Adipocyte (in vitro differentiated cells): Measurements from ENCODE around the gene ACSF3.
"Not testable (repeated sequence)": the region's sequence is repeated elsewhere in the genome, so short reads cannot be mapped to it uniquely, and the experiment has no call there.

Experiments
- DNase-seq: peaks from one replicate; pipeline ENCODE4 v3.0.0-alpha.2; 2015; ENCODE audit warnings: low read depth
- H3K27me3 ChIP-seq: replicated peaks from 2 replicates; pipeline ENCODE4 v1.7.0; 2013; ENCODE audit warnings: mild to moderate bottlenecking, low read length, moderate library complexity; ENCODE audit not compliant: control insufficient read depth, insufficient read depth
- H3K36me3 ChIP-seq: 2 replicates; pipeline ENCODE4 v1.7.0; 2013; ENCODE audit warnings: low read length, mild to moderate bottlenecking, moderate library complexity; ENCODE audit not compliant: control insufficient read depth, insufficient read depth, severe bottlenecking
- H3K4me1 ChIP-seq: 2 replicates; pipeline ENCODE4 v1.7.0; 2013; ENCODE audit warnings: mild to moderate bottlenecking, low read length, moderate library complexity; ENCODE audit not compliant: control insufficient read depth, insufficient read depth
- H3K4me3 ChIP-seq: 2 replicates; pipeline ENCODE4 v1.7.0; 2013; ENCODE audit warnings: mild to moderate bottlenecking, low read length, moderate library complexity
- H3K9ac ChIP-seq: 2 replicates; pipeline ENCODE4 v1.7.0; 2013; ENCODE audit warnings: mild to moderate bottlenecking, low read length, moderate library complexity
- H3K9me3 ChIP-seq: 2 replicates; pipeline ENCODE4 v1.7.0; 2013; ENCODE audit warnings: mild to moderate bottlenecking, low read length, moderate library complexity; ENCODE audit not compliant: control insufficient read depth

The ACSF3 gene

DNA sequence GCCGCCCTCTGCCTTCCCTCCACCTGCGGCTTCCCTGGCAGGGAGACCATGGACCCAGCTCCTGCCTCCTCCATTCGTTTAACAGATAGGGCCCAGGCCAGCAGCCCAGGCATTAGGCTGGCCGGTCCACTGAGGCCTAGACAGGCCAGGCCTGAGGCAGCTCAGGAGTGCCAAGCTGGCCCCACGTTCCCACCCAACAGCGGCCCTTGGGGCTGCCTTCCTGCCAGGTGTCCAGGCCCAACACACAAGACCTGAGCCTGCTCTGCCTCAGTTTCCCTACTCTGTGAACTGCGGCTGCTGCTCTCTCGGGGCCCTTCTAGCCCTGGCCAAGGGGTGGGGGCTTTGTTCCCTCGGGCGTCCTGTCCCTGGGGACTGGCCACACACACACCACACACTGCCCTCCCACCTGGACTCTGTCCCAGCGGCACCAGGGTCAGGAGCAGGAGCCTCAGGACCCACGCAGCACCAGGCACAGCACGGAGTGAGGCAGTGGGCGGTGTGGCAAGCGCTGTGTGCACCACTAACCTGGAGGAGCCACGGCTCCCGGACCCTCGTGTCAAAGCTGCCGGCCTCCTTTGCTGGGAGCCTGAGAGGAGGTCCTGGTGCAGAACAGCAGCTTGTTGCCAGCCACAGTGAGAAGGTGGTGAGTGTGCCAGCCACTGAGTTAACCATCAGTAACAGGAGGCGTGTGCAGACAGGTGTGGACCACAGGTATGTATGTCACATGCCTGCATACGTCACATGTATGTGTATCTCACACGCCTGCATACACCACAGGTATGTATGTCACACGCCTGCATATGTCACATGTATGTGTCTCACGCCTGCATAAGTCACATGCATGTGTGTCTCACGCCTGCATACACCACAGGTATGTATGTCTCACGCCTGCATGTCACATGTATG is 63.3 kb downstream of the ACSF3 start:
- Histone ChIP-seq H3K36me3 (peaks cover 1% of the 10 kb centered on the region), H3K27me3 (peaks cover 12% of the 10 kb centered on the region), H3K4me3 (no peak overlapping the region), H3K9me3 (no peaks in the 10 kb centered on the region), H3K4me1 (peaks cover 32% of the 10 kb centered on the region), H3K9ac (no peak overlapping the region)
- no peak for DNase-seq

DNA sequence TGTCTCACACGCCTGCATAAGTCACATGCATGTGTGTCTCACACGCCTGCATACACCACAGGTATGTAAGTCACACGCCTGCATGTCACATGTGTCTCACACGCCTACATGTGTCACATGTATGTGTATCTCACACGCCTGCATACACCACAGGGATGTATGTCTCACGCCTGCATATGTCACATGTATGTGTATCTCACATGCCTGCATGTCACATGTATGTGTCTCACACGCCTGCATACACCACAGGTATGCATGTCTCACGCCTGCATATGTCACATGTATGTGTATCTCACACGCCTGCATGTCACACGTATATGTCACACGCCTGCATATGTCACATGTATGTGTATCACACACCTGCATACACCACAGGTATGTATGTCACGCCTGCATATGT is 64.1 kb downstream of the ACSF3 start:
- Histone ChIP-seq H3K36me3 (no peaks in the 10 kb centered on the region), H3K27me3 (peaks cover 20% of the 10 kb centered on the region), H3K9me3 (no peaks in the 10 kb centered on the region), H3K4me3 (no peak overlapping the region), H3K9ac (no peak overlapping the region), H3K4me1 (peaks cover 32% of the 10 kb centered on the region)
- no peak for DNase-seq

DNA sequence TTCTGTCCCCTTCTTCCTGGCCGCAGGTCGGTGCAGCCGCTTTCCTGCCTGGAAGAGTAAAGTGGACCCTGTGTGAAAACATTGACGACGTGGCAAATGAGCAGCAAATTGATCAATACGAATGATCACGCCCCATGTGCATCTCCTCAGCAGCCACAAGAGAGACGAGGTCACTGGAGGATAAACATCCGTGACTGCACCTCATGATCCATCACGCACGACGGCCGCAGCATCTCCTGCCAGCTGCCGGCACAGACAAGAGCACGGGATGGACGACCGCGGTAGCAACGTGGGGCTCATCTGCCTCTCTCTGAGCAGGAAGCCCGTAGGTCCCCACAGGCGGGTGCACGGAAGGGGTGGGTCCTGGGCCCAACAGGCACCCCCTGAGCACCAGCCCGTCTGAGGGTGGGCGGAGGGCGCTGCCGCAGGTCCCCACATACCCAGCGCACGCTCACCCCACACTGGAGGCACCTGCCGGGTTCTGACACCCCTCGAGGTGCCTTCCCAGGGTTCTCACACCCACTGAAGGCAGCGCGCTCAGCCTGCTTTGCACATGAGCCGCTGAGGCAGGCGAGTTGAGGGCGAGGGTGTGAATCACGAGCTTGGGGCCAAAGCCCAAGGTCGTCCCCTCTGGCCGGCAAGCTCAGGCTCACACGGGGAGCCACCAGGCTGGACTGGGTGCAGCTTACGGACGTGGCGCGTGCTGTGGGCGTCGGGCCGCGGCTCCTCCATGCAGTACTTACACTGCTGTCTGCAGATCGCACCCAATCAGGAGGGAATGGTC is 65.6 kb downstream of the ACSF3 start:
- Histone ChIP-seq H3K27me3 (peaks cover 26% of the 10 kb centered on the region), H3K4me3 (no peak overlapping the region), H3K4me1 (peaks cover 37% of the 10 kb centered on the region), H3K9me3 (no peaks in the 10 kb centered on the region), H3K9ac (no peak overlapping the region), H3K36me3 (no peaks in the 10 kb centered on the region)
- no peak for DNase-seq

DNA sequence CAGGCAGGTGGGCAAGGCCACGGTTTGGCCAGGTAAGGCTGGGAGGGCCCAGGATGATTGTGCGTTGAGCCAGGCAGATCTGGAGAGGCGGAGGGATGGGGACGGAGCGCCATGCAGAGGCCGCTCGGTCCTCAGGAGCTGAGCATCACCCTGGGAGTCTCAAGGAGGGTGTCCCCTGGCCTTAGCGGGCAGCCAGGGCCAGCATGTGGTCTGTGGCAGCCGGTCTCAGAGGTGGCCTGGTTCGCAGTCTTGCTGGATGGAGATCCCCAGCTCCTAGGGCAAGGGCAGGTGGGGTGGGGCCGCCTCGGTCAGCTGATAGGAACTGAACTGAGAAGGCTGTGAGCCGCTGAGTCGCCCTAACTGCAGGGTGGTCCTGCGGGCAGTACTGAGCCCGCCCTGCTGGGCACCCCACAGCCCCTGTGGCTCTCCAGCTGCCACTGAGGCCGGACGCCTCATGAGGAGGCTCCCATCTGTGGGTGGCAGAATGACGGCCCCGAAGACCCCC is 66.2 kb downstream of the ACSF3 start:
- H3K4me3 ChIP-seq: no peak overlapping the region
- no peaks in the 10 kb centered on the region for H3K9me3 ChIP-seq
- H3K36me3 ChIP-seq: no peaks in the 10 kb centered on the region
- no peak for DNase-seq
- H3K27me3 ChIP-seq: peaks cover 26% of the 10 kb centered on the region
- H3K9ac ChIP-seq: no peak overlapping the region
- H3K4me1 ChIP-seq: peaks cover 33% of the 10 kb centered on the region

DNA sequence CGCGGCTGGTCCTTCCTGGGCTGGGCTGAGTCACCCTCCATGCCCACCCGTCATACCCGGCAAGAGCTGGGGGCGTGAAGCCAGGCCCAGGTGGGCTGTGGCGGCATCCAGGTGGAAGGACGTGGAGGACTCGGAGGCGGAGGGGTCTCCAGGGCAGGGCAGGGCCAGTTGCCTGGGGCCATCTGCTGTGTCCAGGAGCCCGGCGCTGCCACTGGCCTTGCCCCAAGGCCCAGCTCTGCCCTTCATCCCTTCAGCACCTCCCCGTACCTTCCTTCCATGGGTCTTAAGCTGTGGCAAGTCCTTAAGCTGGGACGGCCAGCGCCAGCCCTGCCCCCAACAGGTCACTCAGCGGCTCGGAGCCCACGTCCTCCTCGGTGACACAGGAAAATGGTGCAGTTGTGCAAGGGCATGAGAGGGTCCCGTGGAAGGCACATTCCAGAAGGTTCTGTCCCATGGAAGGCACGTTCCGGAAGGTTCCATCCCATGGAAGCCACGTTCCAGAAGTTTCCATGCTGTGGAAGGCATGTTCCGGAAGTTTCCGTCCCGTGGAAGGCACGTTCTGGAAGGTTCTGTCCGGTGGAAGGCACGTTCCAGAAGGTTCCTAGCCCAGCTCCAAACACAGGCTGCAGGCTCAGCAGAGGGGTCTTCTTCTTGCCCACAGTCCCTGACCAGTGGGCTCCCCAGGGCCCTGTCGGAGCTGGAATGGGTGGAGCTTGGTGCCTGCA is 67.5 kb downstream of the ACSF3 start:
- H3K9me3 ChIP-seq: no peaks in the 10 kb centered on the region

DNA sequence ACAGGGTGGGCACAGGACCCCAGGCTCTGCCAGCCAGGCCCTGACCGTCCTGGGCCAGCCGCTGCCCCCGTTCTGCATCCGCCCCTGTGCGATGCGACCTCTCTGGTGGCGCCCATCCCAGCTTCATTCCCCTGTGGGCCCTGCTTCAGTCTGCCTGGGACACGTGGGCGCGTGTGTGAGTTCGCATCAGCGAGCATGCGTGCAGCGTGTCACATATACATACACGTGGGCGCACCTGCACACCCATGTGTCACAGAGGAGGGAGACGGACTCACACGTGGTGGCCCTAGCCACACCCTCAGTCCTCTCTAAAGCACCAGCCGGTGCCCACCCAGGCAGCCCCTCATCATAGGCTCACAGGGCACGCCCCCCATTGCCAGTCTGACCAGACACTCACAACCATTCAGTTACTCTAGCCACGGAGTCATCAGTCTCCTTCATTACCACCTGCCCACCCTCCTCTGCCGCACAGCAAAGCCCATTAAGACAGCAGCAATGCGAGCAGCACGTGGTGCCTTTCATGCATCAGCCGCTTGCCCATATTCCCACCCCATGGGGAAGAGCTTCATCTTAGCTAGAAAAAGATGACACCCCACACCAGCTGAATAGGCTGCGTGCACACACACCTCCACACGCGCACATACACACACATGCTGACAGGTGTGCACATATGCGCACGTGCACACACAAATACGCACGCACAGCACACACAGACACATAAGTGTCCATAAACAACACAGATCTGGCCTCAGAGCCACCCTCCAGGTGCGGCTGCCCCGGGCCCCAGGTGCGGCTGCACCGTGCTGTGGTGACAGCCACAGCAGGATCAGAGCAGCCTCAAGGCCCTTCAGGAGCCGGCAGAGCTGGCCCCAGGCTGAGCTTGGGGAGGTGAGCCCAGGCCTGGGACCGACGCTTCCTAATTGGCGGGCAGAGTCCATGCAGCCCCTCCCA is 68.4 kb downstream of the ACSF3 start:
- no peak overlapping the region for H3K4me3 ChIP-seq
- H3K36me3 ChIP-seq: no peaks in the 10 kb centered on the region
- H3K9me3 ChIP-seq: no peaks in the 10 kb centered on the region
- peaks cover 26% of the 10 kb centered on the region for H3K27me3 ChIP-seq
- no peak for DNase-seq
- peaks cover 16% of the 10 kb centered on the region for H3K4me1 ChIP-seq
- no peak overlapping the region for H3K9ac ChIP-seq

More for the DNA sequence above, 67.5 kb downstream of the ACSF3 start:
- Histone ChIP-seq H3K36me3 (no peaks in the 10 kb centered on the region), H3K4me1 (peaks cover 21% of the 10 kb centered on the region), H3K9ac (no peak overlapping the region), H3K27me3 (peaks cover 26% of the 10 kb centered on the region), H3K4me3 (no peak overlapping the region)
- DNase-seq: no peak

DNA sequence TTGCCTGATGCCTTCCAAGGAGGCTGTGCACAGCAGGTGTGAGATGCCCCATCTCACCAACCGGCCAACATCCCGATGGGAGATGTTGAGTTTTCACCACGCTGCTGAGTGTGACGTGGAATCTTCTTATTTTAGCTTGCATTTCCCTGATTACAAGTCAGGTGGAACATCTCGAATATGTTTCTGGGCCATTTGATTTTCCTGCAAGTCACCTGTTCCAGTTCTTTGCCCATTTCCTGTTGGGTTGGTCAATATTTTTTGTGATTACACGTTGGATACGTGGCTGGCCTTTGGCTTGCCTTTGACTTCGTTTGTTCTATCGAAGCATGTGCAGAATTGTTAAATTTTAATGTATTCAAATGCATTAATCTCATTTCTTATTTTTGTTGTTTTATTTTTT is 69.6 kb downstream of the ACSF3 start:
- Histone ChIP-seq H3K9me3 (no peaks in the 10 kb centered on the region), H3K27me3 (peaks cover 29% of the 10 kb centered on the region), H3K4me1 (peaks cover 17% of the 10 kb centered on the region), H3K9ac (no peak overlapping the region), H3K36me3 (no peaks in the 10 kb centered on the region), H3K4me3 (no peak overlapping the region)
- no peak for DNase-seq

DNA sequence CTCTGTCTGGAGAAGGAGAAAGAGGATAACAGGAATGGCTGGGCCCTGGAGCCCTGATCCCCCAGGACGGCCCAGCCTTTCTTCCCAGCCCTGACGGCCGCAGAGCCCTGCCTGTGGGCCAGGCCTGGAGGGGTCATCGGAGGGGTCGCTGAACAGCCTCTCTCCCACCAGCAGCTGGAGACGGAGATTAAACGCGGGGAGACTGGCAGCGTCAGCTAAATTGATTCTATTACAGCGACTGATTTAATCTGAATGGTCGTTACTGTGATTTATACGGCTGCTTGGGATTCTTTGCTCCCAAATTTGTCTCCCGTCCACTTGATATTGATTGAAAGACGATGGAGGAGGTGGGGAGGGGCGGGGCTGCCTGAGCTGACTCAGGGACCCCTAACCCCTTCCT is 70.8 kb downstream of the ACSF3 start:
- Histone ChIP-seq H3K4me3 (no peak overlapping the region), H3K27me3 (peaks cover 40% of the 10 kb centered on the region), H3K36me3 (no peaks in the 10 kb centered on the region), H3K4me1 (peaks cover 17% of the 10 kb centered on the region), H3K9me3 (no peaks in the 10 kb centered on the region), H3K9ac (peak overlapping the region; percentile 34)
- no peak for DNase-seq

DNA sequence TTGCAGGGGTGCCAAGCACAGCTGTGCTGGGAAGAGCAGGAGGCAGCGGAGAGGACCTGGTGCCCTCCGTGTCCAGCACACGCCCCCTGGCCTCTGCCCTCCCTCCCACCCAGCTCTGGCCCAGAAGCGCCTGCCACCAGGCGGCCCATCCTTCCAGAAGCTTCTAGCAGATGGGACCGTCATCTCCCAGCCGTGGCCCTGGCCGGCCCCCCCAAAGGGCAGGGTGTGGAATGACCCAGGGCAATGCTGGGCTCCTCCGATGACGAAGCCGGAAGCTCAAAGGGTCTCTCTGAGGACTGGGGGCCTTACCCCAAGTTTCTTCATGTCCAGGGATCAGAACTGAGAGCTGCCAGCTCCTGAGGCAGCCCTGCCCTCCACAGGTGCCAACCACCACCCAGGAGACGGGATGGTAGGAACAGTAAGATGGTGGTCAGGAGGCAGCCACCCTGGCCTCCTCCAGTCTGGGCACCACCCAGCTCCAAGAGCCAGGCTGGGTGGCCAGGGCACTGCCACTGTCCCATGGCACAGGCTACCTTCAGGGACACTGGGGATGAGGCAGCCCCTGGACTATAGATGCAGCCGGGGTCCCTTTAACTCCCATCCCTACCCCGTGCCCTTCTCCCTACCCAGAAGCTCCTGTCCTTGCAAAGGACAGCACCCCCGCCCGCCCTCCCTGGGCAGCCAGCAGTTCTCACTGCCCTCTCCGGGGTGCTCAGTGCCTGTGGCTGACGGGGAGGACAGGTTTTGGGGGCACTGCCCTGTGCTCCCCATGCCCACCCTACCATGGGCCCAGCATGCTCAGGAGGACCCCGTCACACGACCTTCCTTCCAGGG is 71.4 kb downstream of the ACSF3 start:
- peaks cover 46% of the 10 kb centered on the region for H3K27me3 ChIP-seq
- no peaks in the 10 kb centered on the region for H3K36me3 ChIP-seq
- DNase-seq: no peak
- no peak overlapping the region for H3K9ac ChIP-seq
- H3K4me3 ChIP-seq: no peak overlapping the region
- H3K4me1 ChIP-seq: peaks cover 17% of the 10 kb centered on the region
- H3K9me3 ChIP-seq: no peaks in the 10 kb centered on the region

DNA sequence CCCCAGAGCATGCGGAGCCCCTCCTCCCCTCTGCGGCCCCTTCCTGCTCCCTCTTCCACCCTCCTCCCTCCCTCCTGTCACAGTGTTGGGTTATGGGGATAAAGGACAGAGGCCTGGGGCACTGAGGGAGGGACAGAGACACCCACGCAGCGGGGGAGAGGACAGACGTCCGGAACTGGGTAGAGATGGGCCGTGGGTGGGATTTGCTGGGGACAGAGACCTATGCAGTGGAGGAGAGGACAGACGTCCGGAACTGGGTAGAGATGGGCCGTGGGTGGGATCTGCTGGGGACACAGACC is 72.0 kb downstream of the ACSF3 start:
- not testable (repeated sequence) for H3K4me3 ChIP-seq, H3K9ac ChIP-seq, H3K9me3 ChIP-seq, H3K36me3 ChIP-seq, DNase-seq
- Histone ChIP-seq H3K4me1 (peaks cover 17% of the 10 kb centered on the region), H3K27me3 (peaks cover 52% of the 10 kb centered on the region)
